ENCODE data around the gene SELENOI. TPM values are rescaled to one million over a fixed set of nuclear protein-coding genes. Genes with fewer than 3 reads are reported as not detected.

The SELENOI gene
- total and polyA plus RNA-seq, 2 of the 4 experiments (the other 2 are of a cell fraction), result 5.1 to 25.1 TPM

DNA sequence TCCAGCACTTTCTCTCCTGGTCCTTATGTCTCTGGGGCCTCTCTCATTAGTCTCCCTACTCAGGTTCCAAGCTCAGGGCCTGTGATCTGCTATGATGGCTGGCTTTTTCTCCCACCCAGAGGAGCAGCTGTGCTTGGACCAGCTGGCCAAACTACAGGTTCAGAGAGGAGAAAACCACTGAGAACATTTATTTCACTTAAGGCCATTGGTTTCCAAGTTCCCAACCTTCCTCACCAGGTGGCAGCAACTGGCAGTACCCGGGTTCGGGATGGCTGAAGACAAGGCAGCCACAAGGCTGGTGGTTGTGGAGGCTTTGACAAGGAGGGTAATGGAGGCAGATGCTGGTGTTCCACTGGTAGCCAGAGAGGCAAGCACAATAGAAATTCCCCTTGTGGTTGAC lies 29.9 kb upstream of the SELENOI start:
- CTCF ChIA-PET, result interaction anchor here (0.5 kb wide), 1 partner anchor 362 kb away, joined by 3 read pairs; no protein-coding TSS in a partner anchor

More for the DNA sequence above, 29.9 kb upstream of the SELENOI start:
- H3K23ac ChIP-seq (ENCODE audit: low read depth, low read length), result no peak overlapping the region
- no CpG with 5 or more reads among the region's 2 CpGs for WGBS, 2 experiments (ENCODE audit: extremely low coverage in 2 of 2, insufficient read length in 1 of 2)
- peaks cover 39% of the 10 kb centered on the region for H3K27me3 ChIP-seq (ENCODE audit: control insufficient read depth, insufficient read depth, low read length)
- H3K9ac ChIP-seq (ENCODE audit: low read depth, low read length), result no peak overlapping the region
- no peak overlapping the region for H4K5ac ChIP-seq (ENCODE audit: low read depth, low read length)
- POLR2A ChIA-PET (ENCODE audit: unreplicated experiment), result no interaction called here
- no peak overlapping the region for H2BK120ac ChIP-seq (ENCODE audit: low read depth, low read length)
- H4K8ac ChIP-seq (ENCODE audit: low read depth in 2 of 2, low read length in 2 of 2), result no peak overlapping the region
- no peak overlapping the region for H2AFZ ChIP-seq (replicated peaks; ENCODE audit: low read length, poor library complexity)
- no peaks in the 10 kb centered on the region for H3K4me1 ChIP-seq (ENCODE audit: control insufficient read depth, insufficient read depth, low read length)
- H2BK5ac ChIP-seq (ENCODE audit: low read depth, low read length, poor library complexity, severe bottlenecking), result no peak overlapping the region
- no peaks in the 10 kb centered on the region for H3K36me3 ChIP-seq (ENCODE audit: control insufficient read depth, insufficient read depth, low read length)
- H3K9me3 ChIP-seq (ENCODE audit: control insufficient read depth, insufficient read depth, low read length), result no peaks in the 10 kb centered on the region
- DNase-seq, result no peak
- H3K79me1 ChIP-seq (ENCODE audit: low read depth in 1 of 2, low read length in 2 of 2), result no peaks in the 10 kb centered on the region
- no peaks in the 10 kb centered on the region; the same call in 1 of the 2 replicates for H3K9me1 ChIP-seq (ENCODE audit: insufficient read depth, low read length)
- no peaks in the 10 kb centered on the region for H4K20me1 ChIP-seq (ENCODE audit: insufficient read depth, low read length)
- no peak overlapping the region for H2AK9ac ChIP-seq (replicated peaks; ENCODE audit: low read depth, low read length, poor library complexity)
- no peak overlapping the region for H3K18ac ChIP-seq (ENCODE audit: low read depth, low read length)
- no peak overlapping the region for H2BK15ac ChIP-seq (ENCODE audit: low read depth, low read length)
- H4K91ac ChIP-seq (ENCODE audit: insufficient read depth, low read depth, low read length), result no peak overlapping the region
- H2AK5ac ChIP-seq (ENCODE audit: low read depth, low read length), result no peak overlapping the region
- no peak overlapping the region for H3K4me2 ChIP-seq (ENCODE audit: low read depth, low read length)
- dilution Hi-C loops (cut with HindIII; ENCODE audit: low sequenced_read_pairs, unreplicated experiment) (no loop called here), in situ Hi-C loops (cut with MboI; ENCODE audit: low sequenced_read_pairs) (no loop called here), intact Hi-C loops (cut with micrococcal nuclease) (no loop called here)
- BruUV-seq (replicated peaks), result no TSS peak
- H2BK20ac ChIP-seq (ENCODE audit: low read depth, low read length), result no peak overlapping the region
- no peak overlapping the region for H3K27ac ChIP-seq (ENCODE audit: insufficient read depth, low read length)
- no peak overlapping the region for H3K14ac ChIP-seq (replicated peaks; ENCODE audit: low read depth, low read length)
- no peak overlapping the region for H3K4me3 ChIP-seq (ENCODE audit: insufficient read depth, low read depth, low read length)
- H3K56ac ChIP-seq (ENCODE audit: extremely low read depth, insufficient read depth, low read length), result no peak overlapping the region
- H3K4ac ChIP-seq (ENCODE audit: low read depth, low read length), result no peak overlapping the region
- 0 out of 2 replicates have a peak, but pooled peaks have one; percentile 8 for TF ChIP-seq SMC3 (IDR thresholded peaks at IDR 0.05; ENCODE audit: low read depth, low read length)
- TF ChIP-seq RFX5 (IDR thresholded peaks at IDR 0.05; ENCODE audit: low read depth, low read length), result no peak
- no peak for ATAC-seq (ENCODE audit: low read depth)
